H1 (cell line): Measurements from ENCODE around the gene COL25A1. TPM values are rescaled to one million over a fixed set of nuclear protein-coding genes. Genes with fewer than 3 reads are reported as not detected.

Experiments
- CTCF ChIA-PET: fragments of 300-600 bp; sonication (Branson Sonifier 250); formaldehyde crosslinking; loops from one replicate; lab custom pipeline; 2021; ENCODE audit not compliant: partially characterized antibody; lab: Charles Lee
- POLR2A ChIA-PET: fragments of 300-600 bp; sonication (Branson Sonifier 250); formaldehyde crosslinking; loops from one replicate; lab custom pipeline; 2021; ENCODE audit warnings: inconsistent platforms; ENCODE audit not compliant: partially characterized antibody; lab: Charles Lee
- DNase-seq, 2 experiments: peaks; one replicate each; pipeline versions ENCODE4 v3.0.0 to v3.0.0-alpha.2; 2010 to 2022; ENCODE audit warnings: low spot score in 2 of 2, low read depth in 1 of 2, mixed read lengths in 1 of 2
- FAIRE-seq: peaks from 2 replicates; lab custom pipeline; 2011; peaks lifted over from hg19 to GRCh38; lab: Jason Lieb, UNC
- H2AFZ ChIP-seq: 2 replicates; pipeline ENCODE4 v1.8.1; 2012; ENCODE audit warnings: low read length, inconsistent platforms
- H2AK5ac ChIP-seq: 2 replicates; pipeline ENCODE4 v1.6.1; 2013; ENCODE audit warnings: low read depth, low read length
- H2BK120ac ChIP-seq: replicated peaks from 2 replicates; pipeline ENCODE3; 2013; ENCODE audit warnings: low read depth, low read length, inconsistent platforms
- H2BK12ac ChIP-seq: 2 replicates; pipeline ENCODE4 v1.6.1; 2013; ENCODE audit warnings: low read depth, low read length
- H2BK15ac ChIP-seq: 2 replicates; pipeline ENCODE4 v1.6.1; 2013; ENCODE audit warnings: low read length
- H2BK20ac ChIP-seq: 2 replicates; pipeline ENCODE4 v1.6.1; 2013; ENCODE audit warnings: low read length
- H2BK5ac ChIP-seq: 2 replicates; pipeline ENCODE4 v1.6.1; 2013; ENCODE audit warnings: low read depth, low read length
- H3K14ac ChIP-seq: 2 replicates; pipeline ENCODE4 v1.6.1; 2013; ENCODE audit warnings: inconsistent platforms; ENCODE audit not compliant: insufficient read length
- H3K18ac ChIP-seq: 2 replicates; pipeline ENCODE4 v1.6.1; 2013; ENCODE audit warnings: low read length; ENCODE audit errors: extremely low read depth
- H3K23ac ChIP-seq: 2 replicates; pipeline ENCODE4 v1.6.1; 2013; ENCODE audit warnings: inconsistent platforms; ENCODE audit not compliant: insufficient read length
- H3K23me2 ChIP-seq: 2 replicates; pipeline ENCODE4 v1.6.1; 2013; ENCODE audit warnings: low read depth, low read length
- H3K27ac ChIP-seq: 2 replicates; pipeline ENCODE4 v1.6.1; 2011; ENCODE audit warnings: low read depth, low read length, inconsistent platforms
- H3K27me3 ChIP-seq, 4 experiments: replicated peaks in 1 of 4; 1 replicate in 1 of 4; 2 replicates in 3 of 4; pipeline versions ENCODE4 v1.6.1 to v1.8.1; 2011 to 2013; ENCODE audit warnings: low read length in 3 of 4, mild to moderate bottlenecking in 3 of 4, inconsistent platforms in 2 of 4, mixed read lengths in 2 of 4, moderate library complexity in 1 of 4; ENCODE audit not compliant: control insufficient read depth in 3 of 4, insufficient read depth in 3 of 4; ENCODE audit errors: extremely low read depth in 1 of 4
- H3K36me3 ChIP-seq, 4 experiments: 2 replicates each; pipeline versions ENCODE4 v1.6.1 to v1.8.1; 2011 to 2013; ENCODE audit warnings: mild to moderate bottlenecking in 4 of 4, low read length in 3 of 4, moderate library complexity in 2 of 4, control low read depth in 1 of 4, inconsistent platforms in 1 of 4; ENCODE audit not compliant: insufficient read depth in 4 of 4, control insufficient read depth in 2 of 4
- H3K4ac ChIP-seq: replicated peaks from 2 replicates; pipeline ENCODE3; 2013; ENCODE audit warnings: low read length, low read depth, mixed read lengths, inconsistent platforms; ENCODE audit not compliant: insufficient read length
- H3K4me1 ChIP-seq, 4 experiments: replicated peaks in 1 of 4; 1 replicate in 1 of 4; 2 replicates in 3 of 4; pipeline versions ENCODE4 v1.6.1 to v1.8.1; 2011 to 2013; ENCODE audit warnings: low read length in 3 of 4, inconsistent platforms in 2 of 4, mixed read lengths in 1 of 4; ENCODE audit not compliant: insufficient read depth in 4 of 4, control insufficient read depth in 3 of 4
- H3K4me2 ChIP-seq, 2 experiments: 2 replicates each; pipeline versions ENCODE4 v1.6.1 to v1.8.1; 2011 to 2013; ENCODE audit warnings: low read depth in 2 of 2, low read length in 2 of 2, control low read depth in 1 of 2, inconsistent platforms in 1 of 2, mild to moderate bottlenecking in 1 of 2; ENCODE audit not compliant: insufficient read depth in 1 of 2
- H3K4me3 ChIP-seq, 4 experiments: fragments of 200-600, 300-600 bp in 1 of 4; sonication (generic), shearing (Covaris generic), sonication (Bioruptor Twin) in 1 of 4; 2 replicates each; pipeline versions ENCODE4 v1.5.1 to v1.8.1; 2011 to 2016; ENCODE audit warnings: low read length in 4 of 4, low read depth in 3 of 4, control low read depth in 2 of 4, inconsistent platforms in 2 of 4, mild to moderate bottlenecking in 2 of 4, mixed read lengths in 1 of 4, moderate library complexity in 1 of 4; ENCODE audit not compliant: insufficient read depth in 2 of 4; ENCODE audit errors: extremely low read depth in 1 of 4
- H3K56ac ChIP-seq: replicated peaks from 2 replicates; pipeline ENCODE3; 2013; ENCODE audit warnings: low read depth, mild to moderate bottlenecking, mixed read lengths, low read length, inconsistent platforms; ENCODE audit not compliant: insufficient read length
- H3K79me1 ChIP-seq: 2 replicates; pipeline ENCODE4 v1.6.1; 2013; ENCODE audit warnings: low read depth, low read length, control low read depth
- H3K79me2 ChIP-seq, 2 experiments: 2 replicates each; pipeline versions ENCODE4 v1.6.1 to v1.8.1; 2012 to 2013; ENCODE audit warnings: low read length in 2 of 2, mild to moderate bottlenecking in 2 of 2, inconsistent platforms in 1 of 2; ENCODE audit not compliant: insufficient read depth in 2 of 2, control insufficient read depth in 1 of 2
- H3K9ac ChIP-seq, 4 experiments: replicated peaks in 1 of 4; 1 replicate in 1 of 4; 2 replicates in 3 of 4; pipeline versions ENCODE4 v1.6.1 to v1.8.1; 2011 to 2013; ENCODE audit warnings: low read depth in 3 of 4, low read length in 3 of 4, control low read depth in 2 of 4, mild to moderate bottlenecking in 2 of 4, moderate library complexity in 2 of 4, inconsistent platforms in 1 of 4; ENCODE audit errors: extremely low read depth in 1 of 4
- H3K9me3 ChIP-seq, 2 experiments: 2 replicates each; pipeline versions ENCODE4 v1.6.1 to v1.8.1; 2012 to 2013; ENCODE audit warnings: mild to moderate bottlenecking in 2 of 2, moderate library complexity in 2 of 2, control low read depth in 1 of 2, inconsistent platforms in 1 of 2, low read depth in 1 of 2, low read length in 1 of 2, mixed read lengths in 1 of 2; ENCODE audit not compliant: insufficient read depth in 2 of 2
- H4K20me1 ChIP-seq, 2 experiments: replicated peaks in 1 of 2; 2 replicates each; pipeline versions ENCODE3 to v1.8.1; 2011 to 2013; ENCODE audit warnings: inconsistent platforms in 2 of 2, low read length in 2 of 2, mild to moderate bottlenecking in 1 of 2; ENCODE audit not compliant: insufficient read depth in 2 of 2, control insufficient read depth in 1 of 2
- H4K5ac ChIP-seq: 2 replicates; pipeline ENCODE4 v1.6.1; 2013; ENCODE audit warnings: low read length, low read depth, mixed read lengths, inconsistent platforms; ENCODE audit not compliant: insufficient read length
- H4K8ac ChIP-seq: 2 replicates; pipeline ENCODE4 v1.8.0; 2013; ENCODE audit warnings: mild to moderate bottlenecking, moderate library complexity, low read length, inconsistent platforms; ENCODE audit not compliant: insufficient read depth; ENCODE audit errors: extremely low read depth
- H4K91ac ChIP-seq: replicated peaks from 2 replicates; pipeline ENCODE3; 2013; ENCODE audit warnings: low read length, mixed read lengths, inconsistent platforms; ENCODE audit not compliant: insufficient read length
- HDAC2 ChIP-seq, 2 experiments: fragments of 300-600 bp in 1 of 2; sonication (generic) in 1 of 2; IDR thresholded peaks; 2 replicates each; pipeline ENCODE4 v1.6.1; 2011 to 2012; ENCODE audit warnings: low read depth in 2 of 2, low read length in 2 of 2, mild to moderate bottlenecking in 2 of 2, moderate library complexity in 2 of 2, borderline replicate concordance in 1 of 2, inconsistent platforms in 1 of 2
- YY1 ChIP-seq: IDR thresholded peaks from 2 replicates; pipeline ENCODE4 v1.6.1; 2011; ENCODE audit warnings: low read depth, mild to moderate bottlenecking, low read length
- WGBS, 2 experiments: shearing (Covaris generic) in 1 of 2; methylation state at CpG; one replicate each; pipeline versions ENCODE4 v1.1.6 to v1.1.7; 2013 to 2015; ENCODE audit warnings: low lambda C conversion rate in 2 of 2, mixed read lengths in 2 of 2, inconsistent platforms in 1 of 2, low coverage in 1 of 2, missing lambda C conversion rate in 1 of 2; ENCODE audit not compliant: insufficient replicate concordance in 2 of 2, insufficient coverage in 1 of 2, insufficient read length in 1 of 2; ENCODE audit errors: extremely low coverage in 1 of 2, missing lambda C conversion rate in 1 of 2; 5-methylcytosine and 5-hydroxymethylcytosine counted together
- polyA plus RNA-seq, 7 experiments: library from polyadenylated mRNA; depleted of rRNA in 3 of 7; stranded (reverse) in 5 of 7; unstranded in 2 of 7; fragments of >200 nt in 5 of 7; fragments of 200-250 nt in 2 of 7; gene quantifications; 1 replicate in 5 of 7; 2 replicates in 1 of 7; 4 replicates in 1 of 7; pipeline versions ENCODE4 v1.2.1 to v1.2.3, GENCODE V29; 2011 to 2013; ENCODE audit warnings: missing spikeins in 2 of 7, mixed read lengths in 2 of 7
- total RNA-seq: library from RNA; stranded (reverse); fragmentation: NEBNext Ultra II Directional; extraction: Animal tissue kit (Norgen Biotek cat#: 25700); gene quantifications from 2 replicates; pipeline ENCODE4 v1.2.1, GENCODE V29; 2021

The COL25A1 gene
- total and polyA plus RNA-seq, 2 of the 8 experiments (the other 6 are each of a cell fraction or from before 2014, with no cell fraction given) = 1.1 to 8.3 TPM

GRCh38 chr4:108906006-108906405, 396.5 kb downstream of the COL25A1 start:
- no peak overlapping the region for H2AK5ac ChIP-seq
- H3K23me2 ChIP-seq = no peaks in the 10 kb centered on the region; the same call in 1 of the 2 replicates
- H3K9ac ChIP-seq = no peak overlapping the region
- no peak overlapping the region for H3K4me3 ChIP-seq
- H3K23ac ChIP-seq = no peak overlapping the region
- no peaks in the 10 kb centered on the region for H3K79me2 ChIP-seq
- no peak overlapping the region for H2BK15ac ChIP-seq
- no peak overlapping the region for H4K8ac ChIP-seq
- no peaks in the 10 kb centered on the region for H3K27me3 ChIP-seq
- DNase-seq = peak in 1 of 2 experiments; percentile 49
- 0 out of 2 replicates have a peak overlapping the region, but pooled peaks have one; percentile 61 for H2AFZ ChIP-seq
- H3K18ac ChIP-seq = no peak overlapping the region
- H3K27ac ChIP-seq = no peak overlapping the region
- TF ChIP-seq HDAC2 (IDR thresholded peaks at IDR 0.05; ENCODE audit: borderline replicate concordance in 1 of 2, low read depth in 2 of 2, low read length in 2 of 2) = peak in 1 of 2 experiments; percentile 16; a peak in 1 of 4 replicates
- no peak for TF ChIP-seq YY1
- H3K36me3 ChIP-seq = no peaks in the 10 kb centered on the region
- no peaks in the 10 kb centered on the region for H3K79me1 ChIP-seq
- no peak overlapping the region for H4K5ac ChIP-seq
- no peak overlapping the region for H3K14ac ChIP-seq
- ChIA-PET POLR2A (interaction anchor here (0.6 kb wide), 1 partner anchor 232 kb away, joined by 3 read pairs; no protein-coding TSS in a partner anchor), CTCF (interaction anchor here (0.6 to 1.2 kb wide), 2 partner anchors 12 to 131 kb away, joined by 3 to 4 read pairs; no protein-coding TSS in a partner anchor)
- no peak overlapping the region for H3K4ac ChIP-seq
- H3K9me3 ChIP-seq = no peaks in the 10 kb centered on the region
- H2BK5ac ChIP-seq = no peak overlapping the region
- no peaks in the 10 kb centered on the region for H4K20me1 ChIP-seq
- 79% methylated on average over 6 of the region's 6 CpGs; no CpG with 5 or more reads in 1 of the 2 experiments for WGBS, 2 experiments
- no peak for FAIRE-seq
- no peak overlapping the region for H4K91ac ChIP-seq
- H3K4me1 ChIP-seq = peaks cover 0 to 2% (median 1%) of the 10 kb centered on the region in 4 experiments; a peak in 3 of 7 replicates
- no peak overlapping the region for H3K56ac ChIP-seq
- peak overlapping the region in 1 of 2 experiments; percentile 41; a peak in 1 of 4 replicates for H3K4me2 ChIP-seq
- H2BK12ac ChIP-seq = no peak overlapping the region
- H2BK20ac ChIP-seq = no peak overlapping the region
- no peak overlapping the region for H2BK120ac ChIP-seq
